Stimulated activated naive B cell treated with anti-CD40 and anti-IgM and Interleukin-4, amounts not matched to agents 10 μg/mL and 1 μg/mL and 100 μg/mL, for 72 hours (primary cell): ENCODE results near the gene QRICH1.

Experiments
- ATAC-seq, 2 donors: fragments of 150-1000 bp; cut with Tn5 transposase; replicated peaks; 2 replicates each; pipeline ENCODE4 v1.10.0; 2021; ENCODE audit warnings: moderate library complexity in 1 of 2
- DNase-seq: peaks from one replicate; pipeline ENCODE4 v3.0.0; 2021
- H3K27ac Mint-ChIP-seq: one replicate; pipeline ENCODE4 v1.8.0; 2022; ENCODE audit warnings: mild to moderate bottlenecking, mixed read lengths
- H3K27me3 Mint-ChIP-seq, 2 donors: one replicate each; pipeline ENCODE4 v1.8.0; 2022; ENCODE audit warnings: mixed read lengths in 2 of 2
- H3K36me3 Mint-ChIP-seq, 2 donors: one replicate each; pipeline ENCODE4 v1.8.0; 2022; ENCODE audit warnings: mixed read lengths in 2 of 2, mild to moderate bottlenecking in 1 of 2
- H3K4me1 Mint-ChIP-seq, 2 donors: one replicate each; pipeline ENCODE4 v1.8.0; 2022; ENCODE audit warnings: mixed read lengths in 2 of 2, mild to moderate bottlenecking in 1 of 2
- H3K4me3 Mint-ChIP-seq, 2 donors: one replicate each; pipeline ENCODE4 v1.8.0; 2022; ENCODE audit warnings: mild to moderate bottlenecking in 2 of 2, mixed read lengths in 2 of 2, moderate library complexity in 1 of 2
- H3K9me3 Mint-ChIP-seq, 2 donors: one replicate each; pipeline ENCODE4 v1.8.0; 2022; ENCODE audit warnings: mixed read lengths in 2 of 2, mild to moderate bottlenecking in 1 of 2

QRICH1 gene

GRCh38 chr3:49034650-49035049 lies 59.2 kb downstream of the QRICH1 start:
- peaks cover 35% of the 10 kb centered on the region in 2 donors for H3K36me3 Mint-ChIP-seq

GRCh38 chr3:49032646-49033304 lies 61.1 kb downstream of the QRICH1 start:
- Mint-ChIP-seq H3K36me3 (peaks cover 52 to 53% of the 10 kb centered on the region in 2 donors), H3K4me3 (no peak overlapping the region), H3K27ac (peak overlapping the region; percentile 9), H3K9me3 (no peaks in the 10 kb centered on the region), H3K27me3 (no peaks in the 10 kb centered on the region), H3K4me1 (peaks cover 15 to 24% of the 10 kb centered on the region in 2 donors)
- ATAC-seq, result no peak
- DNase-seq, result no peak

More at GRCh38 chr3:49034650-49035049, 59.2 kb downstream of the QRICH1 start:
- H3K27me3 Mint-ChIP-seq, result no peaks in the 10 kb centered on the region
- peaks cover 2 to 6% of the 10 kb centered on the region in 2 donors for H3K4me1 Mint-ChIP-seq
- no peaks in the 10 kb centered on the region for H3K9me3 Mint-ChIP-seq
- no peak overlapping the region for H3K4me3 Mint-ChIP-seq
- peak overlapping the region; percentile 78 for H3K27ac Mint-ChIP-seq
- no peak for DNase-seq
- ATAC-seq, result no peak

GRCh38 chr3:49030321-49030720 lies 63.5 kb downstream of the QRICH1 start:
- H3K27ac Mint-ChIP-seq, result no peak overlapping the region
- DNase-seq (no peak), ATAC-seq (no peak)
- peaks cover 63 to 72% of the 10 kb centered on the region in 2 donors for H3K36me3 Mint-ChIP-seq
- H3K9me3 Mint-ChIP-seq, result no peaks in the 10 kb centered on the region
- H3K4me3 Mint-ChIP-seq, result no peak overlapping the region
- H3K4me1 Mint-ChIP-seq, result peaks cover 37 to 49% of the 10 kb centered on the region in 2 donors
- no peaks in the 10 kb centered on the region for H3K27me3 Mint-ChIP-seq

GRCh38 chr3:49029563-49029884 lies 64.3 kb downstream of the QRICH1 start:
- peaks cover 66 to 72% of the 10 kb centered on the region in 2 donors for H3K36me3 Mint-ChIP-seq
- DNase-seq (no peak), ATAC-seq (no peak)
- H3K27me3 Mint-ChIP-seq, result no peaks in the 10 kb centered on the region
- H3K27ac Mint-ChIP-seq, result peak overlapping the region; percentile 100
- H3K4me1 Mint-ChIP-seq, result peaks cover 44 to 57% of the 10 kb centered on the region in 2 donors
- no peaks in the 10 kb centered on the region for H3K9me3 Mint-ChIP-seq
- H3K4me3 Mint-ChIP-seq, result peak overlapping the region; percentile 94 to 98

GRCh38 chr3:49028673-49029562 lies 65.0 kb downstream of the QRICH1 start, which contains the start of gene IMPDH2:
Gene IMPDH2, minus strand, starts transcription at chr3:49029398. Its CDS starts 48 bp downstream, at chr3:49029350.
- Mint-ChIP-seq H3K27me3 (no peaks in the 10 kb centered on the region), H3K4me3 (peak within 1 kb of the TSS; percentile 94 to 98), H3K4me1 (peaks cover 49 to 63% of the 10 kb centered on the region in 2 donors), H3K9me3 (no peaks in the 10 kb centered on the region), H3K36me3 (peaks cover 69 to 78% of the 10 kb centered on the region in 2 donors), H3K27ac (peak within 1 kb of the TSS; percentile 100)
- DNase-seq (peak; percentile 92), ATAC-seq (peak; percentile 84 to 88)

GRCh38 chr3:49028298-49028672 lies 65.6 kb downstream of the QRICH1 start:
- H3K27ac Mint-ChIP-seq, result peak overlapping the region; percentile 100
- peaks cover 75 to 82% of the 10 kb centered on the region in 2 donors for H3K36me3 Mint-ChIP-seq
- H3K4me1 Mint-ChIP-seq, result peaks cover 53 to 69% of the 10 kb centered on the region in 2 donors
- H3K9me3 Mint-ChIP-seq, result no peaks in the 10 kb centered on the region
- H3K4me3 Mint-ChIP-seq, result peak overlapping the region; percentile 94 to 98
- no peak for ATAC-seq
- no peak for DNase-seq
- H3K27me3 Mint-ChIP-seq, result no peaks in the 10 kb centered on the region

GRCh38 chr3:49027634-49028033 lies 66.2 kb downstream of the QRICH1 start:
- Mint-ChIP-seq H3K4me3 (peak overlapping the region; percentile 94 to 98), H3K4me1 (peaks cover 56 to 76% of the 10 kb centered on the region in 2 donors), H3K36me3 (peaks cover 74 to 82% of the 10 kb centered on the region in 2 donors), H3K27ac (peak overlapping the region; percentile 100), H3K27me3 (no peaks in the 10 kb centered on the region), H3K9me3 (no peaks in the 10 kb centered on the region)
- no peak for DNase-seq
- ATAC-seq, result no peak

GRCh38 chr3:49026536-49026935 lies 67.3 kb downstream of the QRICH1 start:
- Mint-ChIP-seq H3K27ac (peak overlapping the region; percentile 94), H3K4me1 (peaks cover 56 to 81% of the 10 kb centered on the region in 2 donors), H3K4me3 (peak overlapping the region; percentile 62 to 91), H3K27me3 (no peaks in the 10 kb centered on the region), H3K9me3 (no peaks in the 10 kb centered on the region), H3K36me3 (peaks cover 73 to 80% of the 10 kb centered on the region in 2 donors)
- DNase-seq, result no peak
- no peak for ATAC-seq

- Mint-ChIP-seq H3K4me1 (peaks cover 56 to 86% of the 10 kb centered on the region in 2 donors), H3K4me3 (peak overlapping the region; percentile 62 to 91), H3K36me3 (peaks cover 71 to 79% of the 10 kb centered on the region in 2 donors)
These were observed 67.9 kb downstream of the QRICH1 start for GRCh38 chr3:49025793-49026520.

GRCh38 chr3:49025005-49025792 lies 68.7 kb downstream of the QRICH1 start:
- Mint-ChIP-seq H3K9me3 (no peaks in the 10 kb centered on the region), H3K27me3 (no peaks in the 10 kb centered on the region), H3K27ac (peak overlapping the region; percentile 94), H3K4me3 (peak overlapping the region; percentile 62 to 91), H3K4me1 (peaks cover 56 to 90% of the 10 kb centered on the region in 2 donors), H3K36me3 (peaks cover 73 to 78% of the 10 kb centered on the region in 2 donors)
- ATAC-seq, result peak; percentile 23 to 35
- peak; percentile 78 for DNase-seq

More at GRCh38 chr3:49025793-49026520, 67.9 kb downstream of the QRICH1 start:
- no peak for ATAC-seq
- Mint-ChIP-seq H3K27ac (peak overlapping the region; percentile 94), H3K27me3 (no peaks in the 10 kb centered on the region), H3K9me3 (no peaks in the 10 kb centered on the region)
- DNase-seq, result no peak

GRCh38 chr3:49024449-49024848 lies 69.4 kb downstream of the QRICH1 start:
- peaks cover 76 to 80% of the 10 kb centered on the region in 2 donors for H3K36me3 Mint-ChIP-seq
- DNase-seq (no peak), ATAC-seq (no peak)
- peak overlapping the region; percentile 99 for H3K27ac Mint-ChIP-seq
- H3K4me3 Mint-ChIP-seq, result peak overlapping the region; percentile 91 to 95
- no peaks in the 10 kb centered on the region for H3K27me3 Mint-ChIP-seq
- H3K4me1 Mint-ChIP-seq, result peaks cover 55 to 86% of the 10 kb centered on the region in 2 donors
- no peaks in the 10 kb centered on the region for H3K9me3 Mint-ChIP-seq

GRCh38 chr3:49023775-49024174 lies 70.1 kb downstream of the QRICH1 start:
- Mint-ChIP-seq H3K36me3 (peaks cover 69 to 73% of the 10 kb centered on the region in 2 donors), H3K9me3 (no peaks in the 10 kb centered on the region), H3K4me1 (peaks cover 53 to 86% of the 10 kb centered on the region in 2 donors), H3K4me3 (peak overlapping the region; percentile 91 to 95), H3K27me3 (no peaks in the 10 kb centered on the region), H3K27ac (peak overlapping the region; percentile 99)
- DNase-seq (no peak), ATAC-seq (no peak)

- Mint-ChIP-seq H3K4me1 (peaks cover 47 to 80% of the 10 kb centered on the region in 2 donors), H3K9me3 (no peaks in the 10 kb centered on the region), H3K27me3 (no peaks in the 10 kb centered on the region), H3K36me3 (peaks cover 62% of the 10 kb centered on the region in 2 donors), H3K4me3 (peak overlapping the region; percentile 91 to 95), H3K27ac (peak overlapping the region; percentile 99)
- no peak for DNase-seq
- no peak for ATAC-seq
These were observed 71.1 kb downstream of the QRICH1 start for GRCh38 chr3:49022688-49023171.
